CD8-positive, alpha-beta memory T cell (primary cell): ENCODE data around the gene DHRS13. TPM values are rescaled to one million over a fixed set of nuclear protein-coding genes. Genes with fewer than 3 reads are reported as not detected.

Experiments
- CTCF ChIA-PET: fragments of 350-600 bp; sonication (Branson Sonifier 250); formaldehyde crosslinking; loops from one replicate; lab custom pipeline; 2021; ENCODE audit warnings: antibody characterized with exemption; lab: Charles Lee
- POLR2A ChIA-PET: fragments of 350-600 bp; sonication (Branson Sonifier 250); formaldehyde crosslinking; loops from one replicate; lab custom pipeline; 2021; ENCODE audit warnings: antibody characterized with exemption; lab: Charles Lee
- DNase-seq, 5 donors: peaks; one replicate each; pipeline versions ENCODE4 v3.0.0 to v3.0.0-alpha.2; 2020 to 2022; ENCODE audit warnings: mixed read lengths in 1 of 5
- H3K27ac ChIP-seq: one replicate; pipeline ENCODE4 v1.7.0; 2013; ENCODE audit warnings: low read depth, mild to moderate bottlenecking, low read length, moderate library complexity
- H3K27me3 ChIP-seq: 2 replicates; pipeline ENCODE4 v1.7.0; 2013; ENCODE audit warnings: low read length, mild to moderate bottlenecking; ENCODE audit not compliant: insufficient read depth, poor library complexity, severe bottlenecking
- H3K36me3 ChIP-seq: 2 replicates; pipeline ENCODE4 v1.7.0; 2013; ENCODE audit warnings: mild to moderate bottlenecking, low read length, moderate library complexity; ENCODE audit not compliant: insufficient read depth
- H3K4me1 ChIP-seq: 2 replicates; pipeline ENCODE4 v1.7.0; 2013; ENCODE audit warnings: mild to moderate bottlenecking, low read length, moderate library complexity; ENCODE audit not compliant: insufficient read depth
- H3K4me3 ChIP-seq: 2 replicates; pipeline ENCODE4 v1.7.0; 2013; ENCODE audit warnings: mild to moderate bottlenecking, low read length
- H3K9me3 ChIP-seq: 2 replicates; pipeline ENCODE4 v1.7.0; 2013; ENCODE audit warnings: mild to moderate bottlenecking, low read length
- H3K27ac Mint-ChIP-seq, 8 donors: one replicate each; pipeline ENCODE4 v1.8.0; 2020 to 2021; ENCODE audit warnings: mixed read lengths in 8 of 8, mild to moderate bottlenecking in 6 of 8, inconsistent platforms in 3 of 8, moderate library complexity in 3 of 8
- H3K27me3 Mint-ChIP-seq, 2 donors: one replicate each; pipeline ENCODE4 v1.8.0; 2020 to 2021; ENCODE audit warnings: mixed read lengths in 2 of 2, mild to moderate bottlenecking in 1 of 2, moderate library complexity in 1 of 2
- H3K36me3 Mint-ChIP-seq, 3 donors: one replicate each; pipeline ENCODE4 v1.8.0; 2020 to 2021; ENCODE audit warnings: mixed read lengths in 3 of 3, inconsistent platforms in 1 of 3, mild to moderate bottlenecking in 1 of 3
- H3K4me1 Mint-ChIP-seq, 3 donors: one replicate each; pipeline ENCODE4 v1.8.0; 2020 to 2021; ENCODE audit warnings: mixed read lengths in 3 of 3, inconsistent platforms in 1 of 3, mild to moderate bottlenecking in 1 of 3
- H3K4me3 Mint-ChIP-seq, 7 donors: one replicate each; pipeline ENCODE4 v1.8.0; 2020 to 2021; ENCODE audit warnings: mixed read lengths in 7 of 7, mild to moderate bottlenecking in 6 of 7, moderate library complexity in 4 of 7, inconsistent platforms in 2 of 7
- H3K9me3 Mint-ChIP-seq, 5 donors: one replicate each; pipeline ENCODE4 v1.8.0; 2020 to 2022; ENCODE audit warnings: mixed read lengths in 5 of 5, mild to moderate bottlenecking in 3 of 5, moderate library complexity in 2 of 5, inconsistent platforms in 1 of 5
- polyA plus RNA-seq: library from polyadenylated mRNA; unstranded; fragments of 300-500 nt; fragmentation: Illumina TruSeq; gene quantifications from one replicate; pipeline ENCODE4 v1.2.3, GENCODE V29; 2021
- total RNA-seq, 2 experiments: library from RNA; stranded (reverse); gene quantifications; one replicate each; pipeline ENCODE4 v1.2.3, GENCODE V29; 2021

DHRS13 gene
- total and polyA plus RNA-seq, 3 experiments from 2014 or later = 26.5 to 34.7 (median 32.6) TPM

GRCh38 chr17:28863953-28864352, 38.9 kb downstream of the DHRS13 start:
- H3K27me3 ChIP-seq = no peaks in the 10 kb centered on the region
- DNase-seq = no peak
- H3K27ac ChIP-seq = peak overlapping the region; percentile 80
- no peaks in the 10 kb centered on the region for H3K4me1 ChIP-seq
- Mint-ChIP-seq H3K4me1 (no peaks in the 10 kb centered on the region), H3K4me3 (no peak overlapping the region), H3K9me3 (no peaks in the 10 kb centered on the region), H3K36me3 (peaks cover 0 to 17% (median 4%) of the 10 kb centered on the region in 3 donors), H3K27ac (peak overlapping the region in 1 of 8 donors; percentile 22), H3K27me3 (no peaks in the 10 kb centered on the region)
- H3K9me3 ChIP-seq = no peaks in the 10 kb centered on the region
- POLR2A ChIA-PET = interaction anchor here (0.5 kb wide), 1 partner anchor 26 kb away, joined by 4 read pairs; no protein-coding TSS in a partner anchor
- no peak overlapping the region for H3K4me3 ChIP-seq
- peaks cover 2% of the 10 kb centered on the region for H3K36me3 ChIP-seq
- CTCF ChIA-PET = interaction anchor here (1.1 kb wide), 1 partner anchor 36 kb away, joined by 3 read pairs; no protein-coding TSS in a partner anchor

- Mint-ChIP-seq H3K4me3 (peak overlapping the region in 1 of 7 donors; percentile 22), H3K27ac (peak overlapping the region in 5 of 8 donors; percentile 33 to 57 (median 39))
Observed at GRCh38 chr17:28862561-28862960, 40.3 kb downstream of the DHRS13 start.

GRCh38 chr17:28861393-28862203, 41.3 kb downstream of the DHRS13 start:
- Mint-ChIP-seq H3K27me3 (no peaks in the 10 kb centered on the region), H3K27ac (peak overlapping the region in 4 of 8 donors; percentile 5 to 71 (median 40)), H3K36me3 (peaks cover 0 to 33% (median 12%) of the 10 kb centered on the region in 3 donors), H3K4me3 (peak overlapping the region in 1 of 7 donors; percentile 22), H3K4me1 (peaks cover 0 to 5% (median 0%) of the 10 kb centered on the region in 3 donors), H3K9me3 (no peaks in the 10 kb centered on the region)
- no peak overlapping the region for H3K4me3 ChIP-seq
- CTCF ChIA-PET = interaction anchor here (1.2 to 2.4 kb wide), 5 partner anchors 12 to 135 kb away, joined by 3 to 6 read pairs (median 4); partner anchors contain the start of genes DHRS13 and TLCD1
- H3K27ac ChIP-seq = peak overlapping the region; percentile 65
- no peaks in the 10 kb centered on the region for H3K9me3 ChIP-seq
- peaks cover 17% of the 10 kb centered on the region for H3K36me3 ChIP-seq
- H3K27me3 ChIP-seq = no peaks in the 10 kb centered on the region
- no peak for DNase-seq
- H3K4me1 ChIP-seq = no peaks in the 10 kb centered on the region
- POLR2A ChIA-PET = no interaction called here

More at GRCh38 chr17:28862561-28862960, 40.3 kb downstream of the DHRS13 start:
- peaks cover 0 to 5% (median 0%) of the 10 kb centered on the region in 3 donors for H3K4me1 Mint-ChIP-seq
- H3K27me3 Mint-ChIP-seq = no peaks in the 10 kb centered on the region
- H3K9me3 Mint-ChIP-seq = no peaks in the 10 kb centered on the region
- ChIA-PET CTCF (interaction anchor here (1.4 kb wide), 1 partner anchor 13 kb away, joined by 6 read pairs; no protein-coding TSS in a partner anchor), POLR2A (no interaction called here)
- no peak overlapping the region for H3K4me3 ChIP-seq
- peaks cover 16% of the 10 kb centered on the region for H3K36me3 ChIP-seq
- no peaks in the 10 kb centered on the region for H3K4me1 ChIP-seq
- H3K27me3 ChIP-seq = no peaks in the 10 kb centered on the region
- H3K36me3 Mint-ChIP-seq = peaks cover 0 to 30% (median 12%) of the 10 kb centered on the region in 3 donors
- no peak for DNase-seq
- no peaks in the 10 kb centered on the region for H3K9me3 ChIP-seq
- peak overlapping the region; percentile 65 for H3K27ac ChIP-seq

- Histone ChIP-seq H3K9me3 (no peaks in the 10 kb centered on the region), H3K36me3 (peaks cover 17% of the 10 kb centered on the region), H3K27ac (peak overlapping the region; percentile 64), H3K4me3 (no peak overlapping the region), H3K4me1 (peaks cover 6% of the 10 kb centered on the region), H3K27me3 (no peaks in the 10 kb centered on the region)
- POLR2A ChIA-PET = no interaction called here
- H3K9me3 Mint-ChIP-seq = no peaks in the 10 kb centered on the region
- H3K27me3 Mint-ChIP-seq = no peaks in the 10 kb centered on the region
- H3K27ac Mint-ChIP-seq = no peak overlapping the region
- H3K4me3 Mint-ChIP-seq = peak overlapping the region in 1 of 7 donors; percentile 11
- DNase-seq = no peak
- peaks cover 6 to 9% (median 6%) of the 10 kb centered on the region in 3 donors for H3K4me1 Mint-ChIP-seq
- H3K36me3 Mint-ChIP-seq = peaks cover 0 to 38% (median 12%) of the 10 kb centered on the region in 3 donors
- CTCF ChIA-PET = interaction anchor here (0.9 to 2.4 kb wide), 2 partner anchors 11 to 35 kb away, joined by 4 to 5 read pairs; no protein-coding TSS in a partner anchor
Observed at GRCh38 chr17:28860363-28860808, 42.5 kb downstream of the DHRS13 start.

DNA sequence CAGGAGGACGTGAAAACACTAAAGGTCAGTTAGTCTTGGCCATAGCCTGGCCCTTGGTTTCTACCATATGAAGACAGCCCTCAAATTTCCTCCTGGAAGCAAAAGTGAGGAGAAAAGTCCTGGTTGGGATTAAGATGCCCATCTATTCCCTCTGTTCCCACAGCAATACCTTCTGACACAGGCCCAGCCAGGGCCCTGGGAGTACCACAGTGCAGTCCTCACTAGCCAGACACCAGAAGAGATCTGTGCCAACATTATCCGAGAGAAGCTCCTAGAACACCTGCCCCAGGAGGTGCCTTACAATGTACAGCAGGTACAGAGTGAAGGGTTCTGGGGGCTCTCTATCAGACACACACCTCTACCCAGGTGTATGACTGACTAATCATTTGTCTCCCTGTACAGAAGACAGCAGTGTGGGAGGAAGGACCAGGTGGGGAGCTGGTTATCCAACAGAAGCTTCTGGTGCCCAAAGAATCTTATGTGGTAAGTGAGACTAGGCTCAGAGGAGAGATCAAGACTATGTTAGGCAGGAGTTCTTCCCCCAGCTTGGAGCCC, 44.0 kb downstream of the DHRS13 start:
- Histone ChIP-seq H3K4me1 (peaks cover 14% of the 10 kb centered on the region), H3K27ac (no peak overlapping the region), H3K9me3 (no peaks in the 10 kb centered on the region), H3K4me3 (no peak overlapping the region), H3K27me3 (no peaks in the 10 kb centered on the region), H3K36me3 (peaks cover 17% of the 10 kb centered on the region)
- no peaks in the 10 kb centered on the region for H3K27me3 Mint-ChIP-seq
- CTCF ChIA-PET = interaction anchor here (1.4 to 2.4 kb wide), 2 partner anchors 37 to 44 kb away, joined by 5 read pairs; partner anchors contain the start of gene DHRS13
- H3K27ac Mint-ChIP-seq = peak overlapping the region in 1 of 8 donors; percentile 32
- DNase-seq = peak in 1 of 5 donors; percentile 14
- H3K9me3 Mint-ChIP-seq = no peaks in the 10 kb centered on the region
- peaks cover 15 to 23% (median 20%) of the 10 kb centered on the region in 3 donors for H3K4me1 Mint-ChIP-seq
- POLR2A ChIA-PET = interaction anchor here (0.6 kb wide), 1 partner anchor 10 kb away, joined by 4 read pairs; no protein-coding TSS in a partner anchor
- peaks cover 0 to 47% (median 12%) of the 10 kb centered on the region in 3 donors for H3K36me3 Mint-ChIP-seq
- H3K4me3 Mint-ChIP-seq = no peak overlapping the region

DNA sequence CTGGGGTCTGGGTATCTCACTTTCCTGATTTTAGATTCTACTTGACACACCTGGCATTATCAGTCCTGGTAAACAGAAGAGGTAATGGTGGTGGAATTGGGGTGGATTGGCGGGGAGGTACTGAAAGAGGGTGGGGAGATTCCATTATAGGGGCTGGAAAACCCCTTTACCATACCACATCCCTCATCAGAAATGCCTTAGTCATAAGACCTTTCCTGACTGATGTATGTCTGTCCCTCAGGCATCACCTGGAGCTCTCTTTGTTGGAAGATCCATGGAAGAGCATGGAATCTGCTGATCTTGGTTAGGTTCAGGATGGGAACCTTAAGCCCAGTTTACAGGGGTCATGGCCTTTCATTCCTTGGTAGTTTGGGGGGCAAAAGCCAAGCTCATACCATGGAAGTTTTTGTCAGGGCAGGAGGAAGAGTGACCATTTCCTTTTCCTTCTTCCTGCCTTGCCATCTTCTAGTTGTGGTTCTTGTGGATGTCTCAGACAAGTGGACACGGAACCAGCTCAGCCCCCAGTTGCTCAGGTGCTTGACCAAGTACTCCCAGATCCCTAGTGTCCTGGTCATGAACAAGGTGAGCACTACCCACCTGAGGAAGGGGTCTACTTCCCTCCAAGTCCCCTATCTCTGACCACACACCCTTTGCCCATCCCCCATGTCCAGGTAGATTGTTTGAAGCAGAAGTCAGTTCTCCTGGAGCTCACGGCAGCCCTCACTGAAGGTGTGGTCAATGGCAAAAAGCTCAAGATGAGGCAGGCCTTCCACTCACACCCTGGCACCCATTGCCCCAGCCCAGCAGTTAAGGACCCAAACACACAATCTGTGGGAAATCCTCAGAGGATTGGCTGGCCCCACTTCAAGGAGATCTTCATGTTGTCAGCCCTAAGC, 44.7 kb downstream of the DHRS13 start:
- Histone ChIP-seq H3K27ac (no peak overlapping the region), H3K4me1 (peaks cover 14% of the 10 kb centered on the region), H3K36me3 (peaks cover 17% of the 10 kb centered on the region), H3K27me3 (no peaks in the 10 kb centered on the region), H3K4me3 (no peak overlapping the region), H3K9me3 (no peaks in the 10 kb centered on the region)
- peak overlapping the region in 2 of 8 donors; percentile 20 to 57 for H3K27ac Mint-ChIP-seq
- ChIA-PET CTCF (interaction anchor here (1.4 kb wide), 1 partner anchor 45 kb away, joined by 5 read pairs; the partner anchor contains the start of gene DHRS13), POLR2A (interaction anchor here (0.6 kb wide), 1 partner anchor 11 kb away, joined by 4 read pairs; no protein-coding TSS in a partner anchor)
- H3K36me3 Mint-ChIP-seq = peaks cover 0 to 47% (median 12%) of the 10 kb centered on the region in 3 donors
- H3K9me3 Mint-ChIP-seq = no peaks in the 10 kb centered on the region
- peaks cover 15 to 23% (median 20%) of the 10 kb centered on the region in 3 donors for H3K4me1 Mint-ChIP-seq
- DNase-seq = no peak
- H3K4me3 Mint-ChIP-seq = peak overlapping the region in 2 of 7 donors; percentile 78 to 89
- no peaks in the 10 kb centered on the region for H3K27me3 Mint-ChIP-seq
